ENCODE data around the gene MAS1. TPM values are rescaled to one million over a fixed set of nuclear protein-coding genes. Genes with fewer than 3 reads are reported as not detected.

MAS1 gene
- total RNA-seq, 3 donors from 2014 or later (not counting 1 experiment from before 2014, with no cell fraction given) = not detected

DNA sequence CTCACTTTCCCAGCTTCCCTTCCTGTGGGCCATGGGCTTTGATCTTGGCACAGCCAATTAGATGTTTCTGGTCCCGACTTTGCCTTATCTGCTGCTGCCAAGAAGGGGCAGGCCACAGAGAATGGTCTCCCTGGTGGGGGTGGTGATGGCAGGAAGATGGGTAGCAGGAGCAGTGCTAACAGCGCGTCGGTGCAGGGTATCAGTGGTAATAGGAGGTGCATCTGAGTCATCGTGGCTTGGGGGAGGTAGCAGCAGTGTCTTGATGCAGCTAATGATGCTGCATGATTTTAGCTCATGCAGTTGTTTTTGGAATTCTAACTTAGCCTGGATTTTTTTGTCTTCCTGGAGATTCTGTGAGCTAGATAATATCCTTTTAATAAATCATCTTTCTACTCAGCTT is 18.9 kb upstream of the MAS1 start:
- Mint-ChIP-seq H3K36me3 (no peaks in the 10 kb centered on the region), H3K27ac (no peak overlapping the region), H3K9me3 (no peaks in the 10 kb centered on the region), H3K27me3 (ENCODE audit: low read depth in 2 of 2) (peaks cover 0 to 5% of the 10 kb centered on the region in 2 donors), H3K4me1 (peaks cover 5 to 7% of the 10 kb centered on the region in 2 donors), H3K4me3 (no peak overlapping the region)
- no peak overlapping the region for H3K4me3 ChIP-seq (ENCODE audit: low read length)
- H3K36me3 ChIP-seq (ENCODE audit: control insufficient read depth, insufficient read depth, low read length) = no peaks in the 10 kb centered on the region
- no peak overlapping the region for H3K27ac ChIP-seq (ENCODE audit: low read length)
- WGBS (ENCODE audit: insufficient coverage) = 43% methylated on average over 5 of the region's 5 CpGs
- no peak for DNase-seq
- TF ChIP-seq, protein P1, sequence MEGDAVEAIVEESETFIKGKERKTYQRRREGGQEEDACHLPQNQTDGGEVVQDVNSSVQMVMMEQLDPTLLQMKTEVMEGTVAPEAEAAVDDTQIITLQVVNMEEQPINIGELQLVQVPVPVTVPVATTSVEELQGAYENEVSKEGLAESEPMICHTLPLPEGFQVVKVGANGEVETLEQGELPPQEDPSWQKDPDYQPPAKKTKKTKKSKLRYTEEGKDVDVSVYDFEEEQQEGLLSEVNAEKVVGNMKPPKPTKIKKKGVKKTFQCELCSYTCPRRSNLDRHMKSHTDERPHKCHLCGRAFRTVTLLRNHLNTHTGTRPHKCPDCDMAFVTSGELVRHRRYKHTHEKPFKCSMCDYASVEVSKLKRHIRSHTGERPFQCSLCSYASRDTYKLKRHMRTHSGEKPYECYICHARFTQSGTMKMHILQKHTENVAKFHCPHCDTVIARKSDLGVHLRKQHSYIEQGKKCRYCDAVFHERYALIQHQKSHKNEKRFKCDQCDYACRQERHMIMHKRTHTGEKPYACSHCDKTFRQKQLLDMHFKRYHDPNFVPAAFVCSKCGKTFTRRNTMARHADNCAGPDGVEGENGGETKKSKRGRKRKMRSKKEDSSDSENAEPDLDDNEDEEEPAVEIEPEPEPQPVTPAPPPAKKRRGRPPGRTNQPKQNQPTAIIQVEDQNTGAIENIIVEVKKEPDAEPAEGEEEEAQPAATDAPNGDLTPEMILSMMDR (IDR thresholded peaks at IDR 0.05) = no peak
- no peaks in the 10 kb centered on the region for H3K27me3 ChIP-seq (ENCODE audit: control insufficient read depth, insufficient read depth, low read length)
- intact Hi-C loops (cut with micrococcal nuclease) = no loop called here
- no peaks in the 10 kb centered on the region for H3K9me3 ChIP-seq (ENCODE audit: control insufficient read depth, insufficient read depth, low read length)
- peak in 2 of 3 donors; percentile 38 to 42 for ATAC-seq
- H3K4me1 ChIP-seq (ENCODE audit: control insufficient read depth, insufficient read depth, low read length) = no peaks in the 10 kb centered on the region

DNA sequence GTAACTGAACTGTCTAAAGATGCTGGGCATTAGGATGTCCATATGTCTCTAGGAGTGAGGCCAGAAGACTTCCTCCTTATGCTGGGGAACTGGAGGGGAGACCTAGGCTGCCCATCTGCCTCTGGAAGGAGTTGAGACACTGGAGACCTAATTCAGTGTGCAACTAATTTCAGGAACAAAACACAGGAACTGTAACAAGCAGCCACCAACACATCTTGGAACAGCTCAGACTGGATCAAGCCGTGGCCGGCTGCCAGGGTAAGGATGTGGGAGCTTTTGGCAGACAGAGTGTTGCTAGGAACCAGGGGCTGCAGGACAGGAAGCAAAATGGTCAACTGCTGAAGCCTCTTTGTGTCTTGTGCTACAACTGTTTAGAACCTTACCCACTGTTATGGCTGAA is 16.4 kb upstream of the MAS1 start:
- H3K27ac Mint-ChIP-seq = no peak overlapping the region

DNA sequence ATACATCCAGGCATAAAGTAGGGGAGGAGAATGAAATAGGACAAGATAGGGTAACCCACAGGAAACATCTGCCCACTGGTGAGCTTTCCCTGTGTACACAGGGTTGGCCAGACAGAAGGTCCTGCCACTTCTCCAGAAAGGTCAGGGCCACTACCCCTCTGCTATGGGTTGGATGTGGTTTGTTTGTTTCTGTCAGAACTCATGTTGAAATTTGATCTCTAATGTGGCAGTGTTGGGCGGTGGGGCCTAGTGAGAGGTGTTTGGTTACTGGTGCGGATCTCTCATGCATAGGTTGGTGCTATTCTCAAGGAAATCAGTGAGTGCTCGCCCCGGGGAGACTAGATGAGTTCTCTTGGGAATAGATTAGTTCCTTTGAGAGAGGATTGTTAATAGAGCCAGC is 15.6 kb upstream of the MAS1 start:
- intact Hi-C loops (cut with micrococcal nuclease) = no loop called here
- no peaks in the 10 kb centered on the region for H3K36me3 Mint-ChIP-seq

More for the DNA sequence above, 16.4 kb upstream of the MAS1 start:
- Histone ChIP-seq H3K9me3 (ENCODE audit: control insufficient read depth, insufficient read depth, low read length) (no peaks in the 10 kb centered on the region), H3K36me3 (ENCODE audit: control insufficient read depth, insufficient read depth, low read length) (no peaks in the 10 kb centered on the region), H3K27ac (ENCODE audit: low read length) (no peak overlapping the region), H3K4me3 (ENCODE audit: low read length) (no peak overlapping the region), H3K4me1 (ENCODE audit: control insufficient read depth, insufficient read depth, low read length) (no peaks in the 10 kb centered on the region), H3K27me3 (ENCODE audit: control insufficient read depth, insufficient read depth, low read length) (no peaks in the 10 kb centered on the region)
- intact Hi-C loops (cut with micrococcal nuclease) = no loop called here
- TF ChIP-seq, protein P1 (IDR thresholded peaks at IDR 0.05) = no peak
- Mint-ChIP-seq H3K27me3 (ENCODE audit: low read depth in 2 of 2) (peaks cover 0 to 5% of the 10 kb centered on the region in 2 donors), H3K4me1 (peaks cover 5 to 7% of the 10 kb centered on the region in 2 donors), H3K36me3 (no peaks in the 10 kb centered on the region), H3K4me3 (no peak overlapping the region), H3K9me3 (no peaks in the 10 kb centered on the region)
- ATAC-seq (peak in 1 of 3 donors; percentile 14), DNase-seq (no peak)
- 79% methylated on average over 2 of the region's 2 CpGs for WGBS (ENCODE audit: insufficient coverage)

More for the DNA sequence above, 15.6 kb upstream of the MAS1 start:
- H3K27ac ChIP-seq (ENCODE audit: low read length) = no peak overlapping the region
- Mint-ChIP-seq H3K27ac (no peak overlapping the region), H3K9me3 (no peaks in the 10 kb centered on the region), H3K27me3 (ENCODE audit: low read depth in 2 of 2) (peaks cover 0 to 5% of the 10 kb centered on the region in 2 donors), H3K4me1 (peaks cover 5 to 7% of the 10 kb centered on the region in 2 donors), H3K4me3 (no peak overlapping the region)
- TF ChIP-seq, protein P1 (IDR thresholded peaks at IDR 0.05) = no peak
- DNase-seq = no peak
- WGBS (ENCODE audit: insufficient coverage) = 51% methylated on average over 3 of the region's 4 CpGs
- no peaks in the 10 kb centered on the region for H3K27me3 ChIP-seq (ENCODE audit: control insufficient read depth, insufficient read depth, low read length)
- no peak overlapping the region for H3K4me3 ChIP-seq (ENCODE audit: low read length)
- no peaks in the 10 kb centered on the region for H3K4me1 ChIP-seq (ENCODE audit: control insufficient read depth, insufficient read depth, low read length)
- ATAC-seq = no peak
- no peaks in the 10 kb centered on the region for H3K9me3 ChIP-seq (ENCODE audit: control insufficient read depth, insufficient read depth, low read length)
- H3K36me3 ChIP-seq (ENCODE audit: control insufficient read depth, insufficient read depth, low read length) = no peaks in the 10 kb centered on the region

All from natural killer cell (primary cell).